Fibroblast of upper back skin (primary cell): ENCODE data around the gene DET1.
"Not testable (repeated sequence)": the region's sequence is repeated elsewhere in the genome, so short reads cannot be mapped to it uniquely, and the experiment has no call there.

ENCODE experiments used
- DNase-seq: peaks from one replicate; pipeline ENCODE4 v3.0.0-alpha.2; 2013

DET1 gene

GRCh38 chr15:88546248-88547129 lies at the start of gene DET1:
TSS of gene DET1 (minus strand) at chr15:88546681. CDS start at chr15:88531705, 14,976 bp downstream.
- DNase-seq = peak; percentile 96

GRCh38 chr15:88591384-88591783 lies 44.9 kb upstream of the DET1 start:
- no peak for DNase-seq

- DNase-seq = no peak
These were observed 44.3 kb upstream of the DET1 start for GRCh38 chr15:88590759-88591158.

- DNase-seq = peak; percentile 58
These were observed 40.1 kb upstream of the DET1 start for GRCh38 chr15:88586401-88587162.

GRCh38 chr15:88580532-88580931 lies 34.1 kb upstream of the DET1 start:
- DNase-seq = no peak

- DNase-seq = no peak
These were observed 32.8 kb upstream of the DET1 start for GRCh38 chr15:88579322-88579721.

GRCh38 chr15:88574655-88575054 lies 28.2 kb upstream of the DET1 start:
- DNase-seq = no peak

GRCh38 chr15:88574077-88574476 lies 27.6 kb upstream of the DET1 start:
- no peak for DNase-seq

GRCh38 chr15:88571852-88572259 lies 25.4 kb upstream of the DET1 start:
- DNase-seq = no peak

GRCh38 chr15:88571153-88571851 lies 24.8 kb upstream of the DET1 start:
- DNase-seq = no peak

- no peak for DNase-seq
These were observed 22.1 kb upstream of the DET1 start for GRCh38 chr15:88568589-88568988.

GRCh38 chr15:88564741-88565140 lies 18.3 kb upstream of the DET1 start:
- DNase-seq = no peak

GRCh38 chr15:88563638-88564037 lies 17.2 kb upstream of the DET1 start:
- no peak for DNase-seq

GRCh38 chr15:88559565-88559964 lies 13.1 kb upstream of the DET1 start:
- not testable (repeated sequence) for DNase-seq

- DNase-seq = not testable (repeated sequence)
These were observed 11.5 kb upstream of the DET1 start for GRCh38 chr15:88558026-88558425.

- not testable (repeated sequence) for DNase-seq
These were observed 1.5 kb upstream of the DET1 start for GRCh38 chr15:88548009-88548408.

- DNase-seq = not testable (repeated sequence)
These were observed 768 bp downstream of the DET1 start for GRCh38 chr15:88545578-88546247.

GRCh38 chr15:88543065-88543776 lies 3.3 kb downstream of the DET1 start:
- DNase-seq = no peak

GRCh38 chr15:88542342-88542733 lies 4.1 kb downstream of the DET1 start:
- no peak for DNase-seq

GRCh38 chr15:88541709-88542341 lies 4.7 kb downstream of the DET1 start:
- DNase-seq = no peak

- not testable (repeated sequence) for DNase-seq
These were observed 5.4 kb downstream of the DET1 start for GRCh38 chr15:88541111-88541510.

- not testable (repeated sequence) for DNase-seq
These were observed 6.1 kb downstream of the DET1 start for GRCh38 chr15:88540350-88540749.
